SU-DHL-6 (cell line): ENCODE measurements around the gene ALCAM.

ENCODE experiments used
- H2AFZ ChIP-seq: fragments of 200-600 bp; sonication (generic); 2 replicates; pipeline ENCODE4 v1.6.1; 2014; ENCODE audit warnings: low read depth, mild to moderate bottlenecking, moderate library complexity, mixed read lengths, antibody characterized with exemption, low read length; ENCODE audit not compliant: severe bottlenecking
- H3F3A ChIP-seq: fragments of 200-600 bp; shearing (Covaris generic); 2 replicates; pipeline ENCODE4 v1.6.0; 2016; ENCODE audit warnings: antibody characterized with exemption, mild to moderate bottlenecking; ENCODE audit not compliant: insufficient read depth
- H3K27ac ChIP-seq: fragments of 200-600 bp; sonication (generic); 2 replicates; pipeline ENCODE4 v1.5.1; 2016; ENCODE audit warnings: low read depth, mild to moderate bottlenecking, low read length, moderate library complexity, mixed read lengths
- H3K27me3 ChIP-seq: fragments of 200-600 bp; sonication (generic), shearing (Covaris generic); 2 replicates; pipeline ENCODE4 v1.6.0; 2014; ENCODE audit warnings: mild to moderate bottlenecking, low read length
- H3K36me3 ChIP-seq: fragments of 200-600 bp; sonication (generic); 2 replicates; pipeline ENCODE4 v1.6.1; 2014; ENCODE audit warnings: mild to moderate bottlenecking, low read length, mixed read lengths
- H3K4me2 ChIP-seq: fragments of 300-600, 200-600 bp; shearing (Covaris generic), sonication (generic); 2 replicates; pipeline ENCODE4 v1.6.0; 2014; ENCODE audit warnings: low read length, low read depth, mild to moderate bottlenecking; ENCODE audit not compliant: poor library complexity, severe bottlenecking
- H3K4me3 ChIP-seq: fragments of 200-600 bp; sonication (generic); 2 replicates; pipeline ENCODE4 v1.5.1; 2014; ENCODE audit warnings: antibody characterized with exemption, low read length, mild to moderate bottlenecking, mixed read lengths; ENCODE audit not compliant: insufficient read depth, poor library complexity, severe bottlenecking
- H3K79me2 ChIP-seq: fragments of 200-600 bp; sonication (generic); 2 replicates; pipeline ENCODE4 v1.6.1; 2014; ENCODE audit warnings: mild to moderate bottlenecking, low read length, moderate library complexity; ENCODE audit not compliant: insufficient read depth
- H3K9ac ChIP-seq: fragments of 200-600 bp; sonication (generic); 2 replicates; pipeline ENCODE4 v1.7.0; 2014; ENCODE audit warnings: mild to moderate bottlenecking, low read length
- H3K9me2 ChIP-seq: fragments of 200-600 bp; sonication (generic); replicated peaks from 2 replicates; pipeline ENCODE4 v1.6.1; 2014; ENCODE audit warnings: low read length; ENCODE audit not compliant: insufficient read depth
- H3K9me3 ChIP-seq: fragments of 200-600 bp; sonication (generic); 2 replicates; pipeline ENCODE4 v1.6.1; 2014; ENCODE audit warnings: low read length, mixed read lengths; ENCODE audit not compliant: insufficient read depth
- H4K20me1 ChIP-seq: fragments of 200-600 bp; sonication (generic); 2 replicates; pipeline ENCODE4 v1.6.1; 2014; ENCODE audit warnings: low read depth, mild to moderate bottlenecking, antibody characterized with exemption, low read length, moderate library complexity, mixed read lengths
- CTCF ChIP-seq: fragments of 200-600 bp; sonication (generic); IDR thresholded peaks from one replicate; pipeline ENCODE4 v1.5.1; 2017; ENCODE audit warnings: antibody characterized with exemption, mild to moderate bottlenecking, low read length, moderate library complexity; ENCODE audit not compliant: insufficient read depth, poor library complexity, severe bottlenecking
- EZH2phosphoT487 ChIP-seq: fragments of 200-600 bp; sonication (generic), shearing (Covaris generic); conservative IDR thresholded peaks from 2 replicates; pipeline ENCODE4 v1.6.1; 2018; ENCODE audit warnings: mild to moderate bottlenecking, antibody characterized with exemption, low read length, moderate library complexity, mixed read lengths

The ALCAM gene

GRCh38 chr3:105542282-105543019, 175.7 kb downstream of the ALCAM start:
- no peaks in the 10 kb centered on the region for H3K9me3 ChIP-seq
- no peak overlapping the region for H3K9ac ChIP-seq
- TF ChIP-seq CTCF (no peak), EZH2phosphoT487 (no peak)
- H3K27me3 ChIP-seq = no peaks in the 10 kb centered on the region
- no peaks in the 10 kb centered on the region for H3K9me2 ChIP-seq
- no peak overlapping the region for H3K4me2 ChIP-seq
- no peak overlapping the region for H2AFZ ChIP-seq
- H3K27ac ChIP-seq = no peak overlapping the region
- no peaks in the 10 kb centered on the region for H3K79me2 ChIP-seq
- peaks cover 60% of the 10 kb centered on the region for H3K36me3 ChIP-seq
- no peaks in the 10 kb centered on the region for H4K20me1 ChIP-seq
- H3F3A ChIP-seq = no peaks in the 10 kb centered on the region
- H3K4me3 ChIP-seq = no peak overlapping the region

GRCh38 chr3:105545051-105545450, 178.3 kb downstream of the ALCAM start:
- no peak overlapping the region for H3K9ac ChIP-seq
- H3K4me3 ChIP-seq = no peak overlapping the region
- peaks cover 69% of the 10 kb centered on the region for H3K36me3 ChIP-seq
- no peaks in the 10 kb centered on the region for H3K9me3 ChIP-seq
- no peak overlapping the region for H3K27ac ChIP-seq
- no peaks in the 10 kb centered on the region for H3K9me2 ChIP-seq
- H3F3A ChIP-seq = no peaks in the 10 kb centered on the region
- H4K20me1 ChIP-seq = no peaks in the 10 kb centered on the region
- no peaks in the 10 kb centered on the region for H3K27me3 ChIP-seq
- no peak overlapping the region for H2AFZ ChIP-seq
- H3K79me2 ChIP-seq = no peaks in the 10 kb centered on the region
- TF ChIP-seq CTCF = no peak
- TF ChIP-seq EZH2phosphoT487 = no peak
- H3K4me2 ChIP-seq = no peak overlapping the region

- H3K9me2 ChIP-seq = no peaks in the 10 kb centered on the region
- peaks cover 38% of the 10 kb centered on the region for H3K36me3 ChIP-seq
- H3K4me2 ChIP-seq = no peak overlapping the region
- H3K27ac ChIP-seq = no peak overlapping the region
- H3K4me3 ChIP-seq = no peak overlapping the region
- TF ChIP-seq CTCF (no peak), EZH2phosphoT487 (no peak)
- H3K9ac ChIP-seq = no peak overlapping the region
- H2AFZ ChIP-seq = no peak overlapping the region
- H3K27me3 ChIP-seq = no peaks in the 10 kb centered on the region
- H3F3A ChIP-seq = no peaks in the 10 kb centered on the region
- no peaks in the 10 kb centered on the region for H3K79me2 ChIP-seq
- no peaks in the 10 kb centered on the region for H4K20me1 ChIP-seq
- H3K9me3 ChIP-seq = no peaks in the 10 kb centered on the region
Measured at GRCh38 chr3:105553851-105554250, 187.1 kb downstream of the ALCAM start.
